ENCODE data around the gene KLF13.
A peak's percentile ranks its signal among the peaks of the same experiment; 100 is the strongest.

KLF13 gene

GRCh38 chr15:31316135-31316795 lies 10.4 kb upstream of the KLF13 start:
- TF ChIP-seq POLR2A (IDR thresholded peaks at IDR 0.05; ENCODE audit: low read depth, low read length), result no peak
- FAIRE-seq (no peak), DNase-seq (ENCODE audit: insufficient read length, low spot score) (no peak)

- TF ChIP-seq POLR2A (IDR thresholded peaks at IDR 0.05; ENCODE audit: low read depth, low read length), result no peak
- FAIRE-seq (no peak), DNase-seq (ENCODE audit: insufficient read length, low spot score) (no peak)
Observed at GRCh38 chr15:31317017-31317416, 9.6 kb upstream of the KLF13 start.

GRCh38 chr15:31317421-31318327 lies 9.0 kb upstream of the KLF13 start:
- FAIRE-seq, result no peak
- no peak for DNase-seq (ENCODE audit: insufficient read length, low spot score)
- no peak for TF ChIP-seq POLR2A (IDR thresholded peaks at IDR 0.05; ENCODE audit: low read depth, low read length)

- no peak for TF ChIP-seq POLR2A (IDR thresholded peaks at IDR 0.05; ENCODE audit: low read depth, low read length)
- FAIRE-seq, result no peak
- DNase-seq (ENCODE audit: insufficient read length, low spot score), result no peak
Observed at GRCh38 chr15:31318429-31318828, 8.2 kb upstream of the KLF13 start.

GRCh38 chr15:31320022-31320421 lies 6.6 kb upstream of the KLF13 start:
- FAIRE-seq, result no peak
- no peak for DNase-seq (ENCODE audit: insufficient read length, low spot score)
- TF ChIP-seq POLR2A (IDR thresholded peaks at IDR 0.05; ENCODE audit: low read depth, low read length), result no peak

GRCh38 chr15:31321418-31321817 lies 5.2 kb upstream of the KLF13 start:
- DNase-seq (ENCODE audit: insufficient read length, low spot score) (no peak), FAIRE-seq (no peak)
- TF ChIP-seq POLR2A (IDR thresholded peaks at IDR 0.05; ENCODE audit: low read depth, low read length), result no peak

GRCh38 chr15:31322504-31322903 lies 4.1 kb upstream of the KLF13 start:
- no peak for TF ChIP-seq POLR2A (IDR thresholded peaks at IDR 0.05; ENCODE audit: low read depth, low read length)
- DNase-seq (ENCODE audit: insufficient read length, low spot score) (no peak), FAIRE-seq (no peak)

GRCh38 chr15:31323627-31324026 lies 3.0 kb upstream of the KLF13 start:
- FAIRE-seq, result no peak

GRCh38 chr15:31324186-31324585 lies 2.4 kb upstream of the KLF13 start:
- DNase-seq (ENCODE audit: insufficient read length, low spot score) (no peak), FAIRE-seq (no peak)
- no peak for TF ChIP-seq POLR2A (IDR thresholded peaks at IDR 0.05; ENCODE audit: low read depth, low read length)

More at GRCh38 chr15:31323627-31324026, 3.0 kb upstream of the KLF13 start:
- DNase-seq (ENCODE audit: insufficient read length, low spot score), result no peak
- TF ChIP-seq POLR2A (IDR thresholded peaks at IDR 0.05; ENCODE audit: low read depth, low read length), result no peak

GRCh38 chr15:31324806-31325594 lies 1.6 kb upstream of the KLF13 start:
- no peak for TF ChIP-seq POLR2A (IDR thresholded peaks at IDR 0.05; ENCODE audit: low read depth, low read length)
- FAIRE-seq, result no peak
- no peak for DNase-seq (ENCODE audit: insufficient read length, low spot score)

- DNase-seq (ENCODE audit: insufficient read length, low spot score) (peak; percentile 41), FAIRE-seq (no peak)
- no peak for TF ChIP-seq POLR2A (IDR thresholded peaks at IDR 0.05; ENCODE audit: low read depth, low read length)
Observed at GRCh38 chr15:31325595-31326155, 960 bp upstream of the KLF13 start.

GRCh38 chr15:31326875-31327668 lies 437 bp downstream of the KLF13 start:
- peak; percentile 66 for DNase-seq (ENCODE audit: insufficient read length, low spot score)
- peak; percentile 49 for TF ChIP-seq POLR2A (IDR thresholded peaks at IDR 0.05; ENCODE audit: low read depth, low read length)
- no peak for FAIRE-seq

Data from H54 (cell line).